Omental fat pad (tissue), 4 donors: Measurements from ENCODE around the gene C2CD4D. TPM values are rescaled to one million over a fixed set of nuclear protein-coding genes. Genes with fewer than 3 reads are reported as not detected.
A peak's percentile ranks its signal among the peaks of the same experiment; 100 is the strongest.

Source experiments
- ATAC-seq: fragments of 150-250 bp; one replicate; pipeline ENCODE4 v1.9.1; 2016; ENCODE audit warnings: mild to moderate bottlenecking, moderate library complexity; ENCODE audit not compliant: low FRiP score
- DNase-seq: peaks from one replicate; pipeline ENCODE4 v3.0.0-alpha.2; 2019; ENCODE audit warnings: low spot score
- total RNA-seq, 4 donors: library from RNA; depleted of rRNA; stranded (reverse); fragments of >200 nt; gene quantifications; one replicate each; pipeline ENCODE4 v1.1.0, GENCODE V29; 2016
- TF ChIP-seq, protein P1 (sequence below), 3 donors: fragments of 450-650 bp; IDR thresholded peaks; one replicate each; pipeline ENCODE4 v1.5.1; 2016 to 2017; ENCODE audit warnings: antibody characterized with exemption in 3 of 3, mild to moderate bottlenecking in 3 of 3, moderate library complexity in 2 of 3

The C2CD4D gene
- total RNA-seq, 4 donors from 2014 or later, result 1.9 TPM; not detected in 3

DNA sequence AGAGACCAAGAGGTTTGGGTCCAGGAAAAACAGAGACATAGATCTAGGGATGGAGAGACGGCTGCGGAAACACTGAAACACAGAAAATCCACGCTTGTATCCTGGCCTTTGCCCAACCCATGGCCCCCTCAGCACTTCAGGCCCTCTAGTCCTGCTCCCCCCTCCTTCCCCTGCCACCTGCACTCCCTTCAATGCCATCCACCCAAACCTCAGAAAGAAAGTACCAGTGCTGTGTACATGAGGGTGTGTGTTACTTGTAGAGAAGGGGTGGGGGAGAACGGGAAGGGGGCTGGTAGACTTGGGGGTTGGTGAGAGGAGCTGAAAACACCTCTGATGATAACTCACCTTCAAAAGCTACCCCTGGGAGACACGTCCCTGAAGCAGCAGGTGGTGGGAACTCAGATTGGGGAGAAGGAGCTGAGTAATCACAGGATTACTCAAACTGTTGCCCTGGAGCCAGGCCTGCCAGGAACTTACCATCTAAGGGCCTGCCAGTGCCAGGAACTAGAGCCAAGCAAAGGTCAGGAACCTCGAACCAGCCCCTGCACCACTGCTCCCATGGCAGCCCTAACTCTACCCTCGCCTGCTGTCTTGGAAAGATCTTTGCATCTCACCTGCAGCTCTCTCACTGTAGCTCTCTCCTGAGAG is 19.5 kb downstream of the C2CD4D start:
- ATAC-seq, result peak; percentile 82
- TF ChIP-seq, protein P1, sequence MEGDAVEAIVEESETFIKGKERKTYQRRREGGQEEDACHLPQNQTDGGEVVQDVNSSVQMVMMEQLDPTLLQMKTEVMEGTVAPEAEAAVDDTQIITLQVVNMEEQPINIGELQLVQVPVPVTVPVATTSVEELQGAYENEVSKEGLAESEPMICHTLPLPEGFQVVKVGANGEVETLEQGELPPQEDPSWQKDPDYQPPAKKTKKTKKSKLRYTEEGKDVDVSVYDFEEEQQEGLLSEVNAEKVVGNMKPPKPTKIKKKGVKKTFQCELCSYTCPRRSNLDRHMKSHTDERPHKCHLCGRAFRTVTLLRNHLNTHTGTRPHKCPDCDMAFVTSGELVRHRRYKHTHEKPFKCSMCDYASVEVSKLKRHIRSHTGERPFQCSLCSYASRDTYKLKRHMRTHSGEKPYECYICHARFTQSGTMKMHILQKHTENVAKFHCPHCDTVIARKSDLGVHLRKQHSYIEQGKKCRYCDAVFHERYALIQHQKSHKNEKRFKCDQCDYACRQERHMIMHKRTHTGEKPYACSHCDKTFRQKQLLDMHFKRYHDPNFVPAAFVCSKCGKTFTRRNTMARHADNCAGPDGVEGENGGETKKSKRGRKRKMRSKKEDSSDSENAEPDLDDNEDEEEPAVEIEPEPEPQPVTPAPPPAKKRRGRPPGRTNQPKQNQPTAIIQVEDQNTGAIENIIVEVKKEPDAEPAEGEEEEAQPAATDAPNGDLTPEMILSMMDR (IDR thresholded peaks at IDR 0.05), result no peak
- no peak for DNase-seq

- TF ChIP-seq, protein P1 (IDR thresholded peaks at IDR 0.05), result no peak
- DNase-seq, result no peak
Observed at GRCh38 chr1:151819227-151819835, 20.3 kb downstream of the C2CD4D start.

DNA sequence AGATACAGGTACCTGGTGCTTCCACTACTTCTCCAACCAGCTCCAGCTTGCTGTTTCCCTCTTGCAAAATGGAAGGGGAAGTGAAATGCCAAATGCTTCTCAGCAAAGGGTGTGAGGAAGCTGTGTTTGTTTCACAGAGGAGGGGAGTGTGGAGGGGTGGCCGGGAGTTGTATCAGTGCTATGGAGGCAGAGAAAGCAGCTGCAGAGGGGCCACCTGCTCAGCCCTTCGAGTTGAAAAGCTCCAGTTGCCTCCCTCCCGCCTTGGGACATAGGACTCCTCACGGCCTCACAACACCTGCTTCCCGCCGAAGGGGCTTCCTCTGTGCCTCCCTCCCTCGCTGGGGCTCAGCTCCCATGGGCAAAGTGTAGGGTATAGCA is 22.3 kb downstream of the C2CD4D start:
- TF ChIP-seq, protein P1 (IDR thresholded peaks at IDR 0.05), result no peak
- no peak for DNase-seq
- no peak for ATAC-seq

More at GRCh38 chr1:151819227-151819835, 20.3 kb downstream of the C2CD4D start:
- no peak for ATAC-seq

GRCh38 chr1:151816548-151817352 is 22.9 kb downstream of the C2CD4D start:
- DNase-seq, result no peak
- ATAC-seq, result no peak
- TF ChIP-seq, protein P1 (IDR thresholded peaks at IDR 0.05), result no peak

DNA sequence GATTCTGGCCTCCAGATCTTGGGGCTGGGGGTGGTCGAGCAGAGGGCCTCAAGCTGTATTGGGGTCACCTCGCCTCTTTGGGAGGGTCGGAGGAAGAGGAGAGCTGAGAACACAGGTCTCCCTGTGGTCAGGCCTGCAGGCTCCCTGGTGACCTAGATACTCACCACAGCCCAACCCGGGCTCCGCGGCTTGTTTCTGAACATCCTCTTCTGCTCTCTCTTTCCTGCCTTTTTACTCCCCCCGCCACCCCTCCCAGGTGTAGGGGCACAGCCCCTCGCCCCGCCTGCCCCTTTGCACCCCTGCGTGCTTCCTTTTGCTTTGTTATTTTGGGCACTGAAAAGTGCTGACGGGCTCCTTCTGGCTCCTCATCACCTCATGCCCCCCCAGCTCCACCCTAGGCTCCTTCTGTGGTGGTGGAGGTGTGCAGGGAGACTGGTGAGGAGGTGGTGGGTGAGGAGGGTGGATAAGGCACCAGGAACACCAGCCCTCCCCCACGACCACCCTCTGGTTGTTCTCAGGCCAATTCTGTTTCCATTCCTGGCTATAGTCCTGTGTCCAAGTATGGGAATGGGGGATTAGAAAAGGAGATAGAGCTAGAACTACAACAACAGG is 23.8 kb downstream of the C2CD4D start:
- no peak for DNase-seq
- no peak for ATAC-seq
- TF ChIP-seq, protein P1 (IDR thresholded peaks at IDR 0.05), result no peak

DNA sequence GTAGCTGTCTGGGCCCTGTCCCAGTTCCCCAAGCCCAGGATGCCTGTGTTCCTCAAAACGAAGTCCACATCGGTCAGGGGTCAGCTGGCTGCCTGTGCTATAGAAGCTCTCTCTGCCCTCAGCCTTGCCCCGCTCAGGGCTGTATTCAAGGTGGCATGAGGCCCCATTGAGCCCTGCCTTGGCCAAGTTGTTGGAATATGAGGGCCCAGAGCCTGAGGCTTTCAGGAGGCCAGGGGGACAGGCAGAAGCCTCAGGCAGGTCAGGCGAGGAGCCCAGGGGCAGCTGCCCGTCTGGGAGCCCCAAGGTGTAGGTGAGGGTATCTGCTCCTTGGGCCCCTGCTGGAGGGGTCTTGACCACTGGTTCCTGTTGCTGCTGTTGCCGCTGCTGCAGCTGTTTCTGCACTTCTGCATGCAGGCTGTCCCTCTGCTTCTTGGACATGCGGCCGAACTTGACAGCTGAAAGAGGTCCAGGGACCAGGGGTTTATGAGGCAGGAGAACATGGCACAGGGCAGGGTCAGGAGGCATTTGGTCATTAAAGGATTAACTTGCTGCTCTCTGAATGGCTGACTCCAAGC is 24.6 kb downstream of the C2CD4D start:
- TF ChIP-seq, protein P1 (IDR thresholded peaks at IDR 0.05), result no peak
- DNase-seq, result no peak
- no peak for ATAC-seq
